Coronary artery (tissue), 2 donors: ENCODE data around the gene KRT23.

ENCODE experiments used
- DNase-seq: peaks from one replicate; pipeline ENCODE4 v3.0.0-alpha.2; 2017; ENCODE audit warnings: low spot score
- H3K27ac ChIP-seq, 2 donors: fragments of 200-600 bp; sonication (generic); one replicate each; pipeline ENCODE4 v1.5.1; 2016 to 2019
- H3K4me3 ChIP-seq: fragments of 200-600 bp; sonication (generic); 2 replicates; pipeline ENCODE4 v1.5.1; 2016; ENCODE audit warnings: mild to moderate bottlenecking, moderate library complexity
- CTCF ChIP-seq: fragments of 200-600 bp; sonication (generic); IDR thresholded peaks from one replicate; pipeline ENCODE4 v1.5.1; 2019; ENCODE audit warnings: antibody characterized with exemption

KRT23 gene

GRCh38 chr17:40937384-40937819 lies at the start of gene KRT23:
TSS of gene KRT23 (minus strand) at chr17:40937646. CDS start at chr17:40936603, 1,043 bp downstream.
- no peak for DNase-seq
- Histone ChIP-seq H3K4me3 (no peak within 1 kb of the TSS), H3K27ac (no peak within 1 kb of the TSS)
- no peak for TF ChIP-seq CTCF

- no peak for TF ChIP-seq CTCF
- no peak for DNase-seq
- no peak overlapping the region for H3K27ac ChIP-seq
- no peak overlapping the region for H3K4me3 ChIP-seq
These were observed 49.5 kb upstream of the KRT23 start for GRCh38 chr17:40986920-40987319.

- no peak for DNase-seq
- TF ChIP-seq CTCF: no peak
- no peak within 1 kb of the TSS for H3K4me3 ChIP-seq
These were observed 46.8 kb upstream of the KRT23 start, which contains the start of gene KRT40 for GRCh38 chr17:40984226-40984625. TSS of gene KRT40 (minus strand) at chr17:40984326. CDS start at chr17:40984273, 53 bp downstream.

GRCh38 chr17:40981115-40981514 lies 43.7 kb upstream of the KRT23 start:
- no peak for TF ChIP-seq CTCF

More at GRCh38 chr17:40984226-40984625, 46.8 kb upstream of the KRT23 start, which contains the start of gene KRT40:
- H3K27ac ChIP-seq: no peak within 1 kb of the TSS

GRCh38 chr17:40980596-40980995 lies 43.1 kb upstream of the KRT23 start:
- no peak overlapping the region for H3K27ac ChIP-seq
- H3K4me3 ChIP-seq: no peak overlapping the region
- DNase-seq: no peak
- no peak for TF ChIP-seq CTCF

More at GRCh38 chr17:40981115-40981514, 43.7 kb upstream of the KRT23 start:
- H3K27ac ChIP-seq: no peak overlapping the region
- DNase-seq: no peak
- H3K4me3 ChIP-seq: no peak overlapping the region

- TF ChIP-seq CTCF: no peak
- Histone ChIP-seq H3K4me3 (no peak overlapping the region), H3K27ac (no peak overlapping the region)
These were observed 42.7 kb upstream of the KRT23 start for GRCh38 chr17:40980117-40980516.

GRCh38 chr17:40978575-40979151 lies 41.2 kb upstream of the KRT23 start:
- no peak overlapping the region for H3K4me3 ChIP-seq
- DNase-seq: no peak
- no peak for TF ChIP-seq CTCF
- H3K27ac ChIP-seq: no peak overlapping the region

More at GRCh38 chr17:40980117-40980516, 42.7 kb upstream of the KRT23 start:
- DNase-seq: no peak
